Subcutaneous adipose tissue (tissue), 4 donors: Measurements from ENCODE around the gene ASCC2. TPM values are rescaled to one million over a fixed set of nuclear protein-coding genes. Genes with fewer than 3 reads are reported as not detected.

Experiments
- CTCF ChIP-seq: fragments of 450-650 bp; IDR thresholded peaks from one replicate; pipeline ENCODE4 v1.5.1; 2016; ENCODE audit warnings: low read depth, mild to moderate bottlenecking, control low read depth, antibody characterized with exemption, moderate library complexity
- total RNA-seq, 4 donors: library from RNA; depleted of rRNA; stranded (reverse); fragments of >200 nt; gene quantifications; one replicate each; pipeline ENCODE4 v1.1.0, GENCODE V29; 2016

The ASCC2 gene
- total RNA-seq, 4 donors from 2014 or later = 37.7 to 113 (median 64.8) TPM

- no peak for TF ChIP-seq CTCF
Measured at GRCh38 chr22:29758959-29759358, 79.1 kb downstream of the ASCC2 start.

GRCh38 chr22:29758068-29758622 lies 79.9 kb downstream of the ASCC2 start:
- TF ChIP-seq CTCF = no peak

- TF ChIP-seq CTCF = no peak
Measured at GRCh38 chr22:29757096-29757495, 81.0 kb downstream of the ASCC2 start.

- no peak for TF ChIP-seq CTCF
Measured at GRCh38 chr22:29756341-29756740, 81.7 kb downstream of the ASCC2 start.

GRCh38 chr22:29755889-29756288 lies 82.2 kb downstream of the ASCC2 start:
- TF ChIP-seq CTCF = no peak

- no peak for TF ChIP-seq CTCF
Measured at GRCh38 chr22:29753808-29754657, 84.0 kb downstream of the ASCC2 start.

GRCh38 chr22:29751669-29752068 lies 86.4 kb downstream of the ASCC2 start:
- TF ChIP-seq CTCF = no peak
